Activated T-helper 9 cell treated with anti-CD3 and anti-CD28 coated beads, Interleukin-2, amount 50 U/mL, for 16 hours (primary cell): ENCODE results near the gene EMX2.
"Not testable (repeated sequence)": the region's sequence is repeated elsewhere in the genome, so short reads cannot be mapped to it uniquely, and the experiment has no call there.

Experiments
- DNase-seq: peaks from one replicate; pipeline ENCODE4 v3.0.0-alpha.2; 2020; ENCODE audit warnings: low read depth

The EMX2 gene

GRCh38 chr10:117542706-117543224 lies at the start of gene EMX2:
Gene EMX2, plus strand, starts transcription at chr10:117542746. Its CDS starts 522 bp downstream, at chr10:117543268.
- DNase-seq = no peak

DNA sequence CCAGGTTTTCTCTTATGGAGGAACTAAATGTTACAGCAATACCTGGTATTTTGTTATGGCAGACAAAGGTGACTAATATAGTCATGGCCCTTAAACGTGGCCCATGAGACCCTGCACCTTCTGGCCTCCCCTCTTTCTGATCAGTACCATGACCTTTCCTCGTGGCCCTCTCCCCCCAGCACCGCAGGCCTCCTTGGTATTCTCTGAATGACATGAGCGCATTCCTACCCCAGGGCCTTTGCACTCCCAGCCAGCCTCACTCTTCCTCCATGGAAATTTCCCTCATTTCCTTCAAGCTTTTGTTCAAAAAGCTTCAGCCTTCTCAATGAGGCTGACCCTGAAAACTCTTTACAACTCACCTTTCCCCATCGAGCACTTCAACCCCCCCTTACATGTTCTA lies 46.5 kb upstream of the EMX2 start:
- DNase-seq = no peak

- peak; percentile 40 for DNase-seq
Observed at GRCh38 chr10:117496616-117497028, 45.9 kb upstream of the EMX2 start.

DNA sequence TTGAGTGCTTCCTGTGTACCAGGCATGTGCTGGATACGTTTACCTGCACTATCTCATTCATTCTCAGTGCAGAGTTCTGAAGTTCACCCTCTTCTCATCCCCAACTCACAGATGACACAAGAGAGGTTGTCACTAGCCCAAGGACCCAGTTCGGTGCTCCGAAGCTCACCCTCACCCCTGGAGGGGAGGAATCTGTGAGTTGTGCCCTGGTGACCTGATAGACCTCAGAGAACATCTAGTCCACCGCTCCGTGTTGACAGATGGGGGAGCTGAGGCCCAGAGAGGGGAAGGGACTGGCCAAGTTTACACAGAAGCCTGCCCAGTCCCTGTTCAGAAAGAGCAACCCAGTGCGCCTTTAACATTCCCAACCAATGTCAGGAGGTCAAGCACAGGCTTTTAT lies 44.8 kb upstream of the EMX2 start:
- DNase-seq = no peak

GRCh38 chr10:117499248-117500105 lies 43.1 kb upstream of the EMX2 start:
- DNase-seq = no peak

DNA sequence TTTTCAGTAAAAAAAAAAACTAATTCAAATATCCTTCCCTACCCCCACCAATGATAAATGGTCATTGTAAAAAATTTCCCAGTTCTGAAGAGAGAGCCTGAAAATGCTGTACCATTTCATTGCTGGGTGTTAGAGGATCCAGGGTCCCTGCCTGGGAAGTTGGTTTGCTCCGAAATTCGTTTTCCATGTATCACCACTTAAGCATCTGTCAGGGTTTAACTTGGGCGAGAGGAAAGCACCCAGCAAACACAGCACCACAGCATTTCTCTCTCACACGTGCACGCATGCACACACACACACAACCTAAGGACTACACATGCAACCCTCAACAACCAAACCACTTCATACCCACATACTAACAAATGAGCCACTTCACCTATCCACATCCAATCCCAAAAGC lies 42.1 kb upstream of the EMX2 start:
- no peak for DNase-seq

DNA sequence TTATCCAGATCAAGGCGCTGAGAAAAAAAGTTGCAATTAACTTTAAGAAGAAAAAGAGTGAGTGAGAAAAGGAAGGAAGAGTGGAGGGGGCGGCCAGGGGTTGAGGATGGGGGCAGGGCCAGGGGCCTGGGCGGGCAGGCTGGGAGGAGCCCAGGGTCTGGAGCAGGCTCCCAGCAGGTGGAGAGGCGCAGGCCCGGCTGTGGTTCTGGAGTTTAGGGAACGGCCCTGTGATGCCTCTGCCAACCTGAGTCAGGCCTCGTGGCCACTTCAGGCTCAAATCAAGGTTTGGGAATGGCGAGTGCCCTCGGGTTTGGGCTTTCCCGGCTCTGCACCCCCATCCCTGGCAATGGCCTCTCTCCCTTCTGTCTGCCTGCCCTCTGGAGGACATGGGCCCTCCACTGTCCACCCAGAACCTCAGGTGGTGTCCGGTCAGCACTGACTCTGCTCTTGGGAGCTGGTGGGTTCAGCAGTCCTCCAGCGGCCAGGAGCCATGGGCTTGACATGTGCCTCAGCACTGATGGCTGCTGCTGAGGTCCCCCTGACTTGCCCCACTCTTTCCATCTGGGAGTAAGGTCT lies 41.0 kb upstream of the EMX2 start:
- DNase-seq = no peak

- DNase-seq = no peak
Observed at GRCh38 chr10:117502421-117503243, 39.9 kb upstream of the EMX2 start.

DNA sequence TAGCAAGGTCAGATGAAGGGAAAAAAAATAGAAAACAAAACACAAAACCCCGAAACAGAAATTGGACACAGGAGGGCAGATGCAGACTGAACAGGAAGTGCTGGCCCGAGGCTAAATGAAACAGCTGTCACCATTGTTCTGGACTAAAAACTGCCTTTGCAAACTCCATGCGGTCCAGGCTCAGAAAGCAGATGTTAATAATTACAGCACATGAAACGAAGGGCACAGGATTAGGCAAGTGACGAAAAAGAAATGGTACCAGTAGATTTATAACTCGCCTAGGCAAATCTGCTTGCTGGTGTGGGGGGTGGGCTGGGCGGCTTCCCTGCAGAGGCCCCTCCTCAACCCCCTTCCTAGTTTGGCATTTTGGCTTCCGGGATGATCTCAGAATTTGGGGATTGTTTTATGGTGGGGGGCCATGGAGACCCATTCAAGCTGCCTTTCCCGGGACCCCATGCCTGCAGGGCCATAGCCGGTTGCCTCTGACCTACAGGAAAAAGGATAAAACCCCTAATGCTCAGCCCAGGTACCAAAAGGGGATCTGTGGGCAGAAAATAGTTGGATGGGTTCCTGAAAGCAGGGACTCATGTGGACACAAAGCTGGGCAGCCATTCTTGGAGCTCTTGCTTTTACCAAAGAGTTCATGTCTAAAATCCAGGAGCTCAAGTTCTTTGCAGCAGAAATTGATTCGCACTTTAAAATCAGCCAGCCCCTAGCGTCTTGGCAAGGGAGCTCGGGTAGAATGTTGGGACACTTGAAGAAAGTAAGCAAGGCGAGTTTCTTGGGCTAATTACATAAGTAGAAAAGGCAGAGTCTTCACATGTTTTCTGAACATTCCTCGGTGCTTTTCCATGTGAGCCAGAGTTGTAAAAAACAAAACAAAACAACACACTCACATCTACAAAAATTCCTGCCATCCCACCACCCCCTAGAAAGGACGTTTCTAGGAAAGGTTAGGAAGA lies 39.0 kb upstream of the EMX2 start:
- no peak for DNase-seq

DNA sequence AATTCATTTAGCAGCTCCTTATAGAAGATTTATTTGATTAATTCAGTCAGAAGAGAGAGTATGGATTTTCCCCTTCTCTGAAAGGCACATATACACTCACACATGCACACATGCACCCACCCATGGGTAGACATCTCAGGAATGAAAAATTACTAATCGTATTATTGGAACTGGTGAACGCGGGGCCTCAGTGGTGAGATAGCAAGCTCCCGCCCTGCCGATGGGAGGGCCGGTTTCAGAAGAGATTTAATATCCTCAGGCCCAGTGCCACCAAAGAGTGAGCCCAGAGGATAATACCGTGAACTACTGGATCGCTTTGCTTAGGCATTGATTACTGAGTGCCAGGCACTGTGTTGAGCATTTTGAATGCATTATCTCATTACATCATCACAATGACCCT lies 38.0 kb upstream of the EMX2 start:
- DNase-seq = no peak

GRCh38 chr10:117507081-117507480 lies 35.5 kb upstream of the EMX2 start:
- not testable (repeated sequence) for DNase-seq

- no peak for DNase-seq
Observed at GRCh38 chr10:117509573-117509972, 33.0 kb upstream of the EMX2 start.

DNA sequence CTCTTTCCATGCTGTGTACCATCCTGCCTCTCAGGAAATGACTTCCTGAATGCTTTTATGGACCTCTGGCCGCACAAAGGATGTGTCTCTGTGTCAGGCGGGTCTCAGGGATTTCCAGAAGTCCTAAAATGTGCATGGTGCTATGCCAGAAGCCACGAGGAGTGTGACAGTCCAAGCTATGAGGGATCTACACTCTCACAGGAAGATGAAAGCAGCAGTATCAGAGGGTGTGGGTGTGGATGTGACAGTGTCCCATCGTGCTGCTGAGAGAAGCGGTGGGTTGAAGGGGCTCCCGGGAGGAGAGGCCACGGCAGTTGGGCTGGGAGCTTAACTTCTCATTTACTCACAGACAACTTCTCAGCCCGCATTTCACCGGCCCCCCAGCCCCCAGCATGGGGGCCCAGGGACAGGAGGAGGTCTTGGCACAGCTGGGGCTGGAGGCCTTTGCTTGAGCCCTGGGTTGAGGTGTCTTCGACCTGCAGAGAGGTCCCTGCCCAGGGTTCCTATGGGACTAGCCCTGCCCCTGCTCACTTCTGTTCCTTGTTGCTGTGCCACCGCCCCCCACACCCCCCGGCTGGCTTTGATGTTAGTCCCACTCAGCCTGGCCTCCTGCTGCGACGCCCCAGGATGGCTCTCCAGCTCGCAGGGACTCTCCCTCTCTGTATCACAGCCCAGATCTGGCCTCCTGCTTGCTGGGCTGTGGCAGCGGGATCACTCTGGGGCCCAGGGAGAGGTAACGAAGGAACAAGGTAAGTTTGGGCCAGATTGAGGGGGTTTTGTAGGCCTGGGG lies 30.8 kb upstream of the EMX2 start:
- DNase-seq = no peak

DNA sequence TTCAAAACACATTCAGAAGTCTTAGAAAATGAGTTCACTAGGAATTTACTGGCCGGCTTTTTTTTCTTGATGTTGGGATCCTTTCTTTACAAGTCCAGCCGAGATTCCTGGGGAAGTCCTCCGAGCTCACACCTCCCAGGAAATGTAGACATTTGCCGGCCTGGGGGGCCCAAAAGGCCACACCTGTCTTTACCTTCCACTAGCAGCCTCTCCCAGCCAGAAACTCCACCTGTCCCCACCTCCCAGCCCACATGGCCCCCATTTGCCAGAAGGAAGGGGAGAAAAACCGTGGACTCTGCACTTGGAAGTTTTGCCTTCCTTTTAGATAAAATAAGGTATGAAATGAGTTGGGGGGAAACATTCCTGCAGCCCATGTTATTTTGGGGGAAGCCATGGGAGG lies 27.6 kb upstream of the EMX2 start:
- no peak for DNase-seq

GRCh38 chr10:117516681-117517080 lies 25.9 kb upstream of the EMX2 start:
- no peak for DNase-seq

DNA sequence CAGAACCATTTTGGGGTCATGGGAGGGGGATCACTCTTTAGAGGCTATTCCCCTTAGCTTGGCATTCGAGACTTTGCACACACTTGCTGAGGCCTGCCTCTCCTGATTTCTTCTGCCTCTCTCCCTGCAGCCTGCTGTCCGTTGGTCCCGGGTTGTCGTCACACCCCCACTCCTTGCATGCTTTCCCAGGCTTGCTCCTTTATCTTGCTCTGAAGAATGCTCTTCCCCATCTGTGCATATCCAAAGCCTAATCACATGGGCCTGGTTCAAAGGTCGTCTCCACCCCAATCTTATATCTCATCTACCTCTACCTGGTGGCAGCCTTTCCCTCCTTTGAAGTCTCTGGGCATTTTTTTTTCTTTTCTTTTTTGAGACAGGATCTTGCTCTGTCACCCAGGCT lies 24.3 kb upstream of the EMX2 start:
- DNase-seq = no peak

- no peak for DNase-seq
Observed at GRCh38 chr10:117519286-117519685, 23.3 kb upstream of the EMX2 start.

DNA sequence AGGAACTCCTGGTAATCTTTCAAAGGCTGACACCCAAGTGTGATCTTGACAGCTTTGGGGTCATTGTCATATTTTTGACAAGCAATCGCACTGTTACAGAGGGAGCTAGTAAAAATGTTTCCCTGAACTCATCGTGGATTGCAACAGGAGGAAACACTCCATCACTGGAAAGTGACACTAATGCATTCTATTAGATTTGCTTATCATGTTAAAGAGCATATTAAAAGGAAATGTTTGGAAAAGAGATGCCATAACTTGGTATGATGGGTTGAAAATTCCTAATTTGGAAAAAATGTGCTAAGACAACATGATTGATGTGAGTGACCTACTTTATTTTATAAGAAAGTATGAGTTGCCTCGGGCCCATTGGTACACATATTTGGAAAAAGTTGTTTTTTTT lies 22.7 kb upstream of the EMX2 start:
- no peak for DNase-seq

- no peak for DNase-seq
Observed at GRCh38 chr10:117530791-117531190, 11.8 kb upstream of the EMX2 start.

- no peak for DNase-seq
Observed at GRCh38 chr10:117531371-117532002, 11.1 kb upstream of the EMX2 start.
